Astrocyte of the spinal cord (primary cell): ENCODE measurements around the gene TMC5.
A peak's percentile ranks its signal among the peaks of the same experiment; 100 is the strongest.
"Not testable (repeated sequence)": the region's sequence is repeated elsewhere in the genome, so short reads cannot be mapped to it uniquely, and the experiment has no call there.

Experiments used
- DNase-seq: peaks from one replicate; pipeline ENCODE4 v3.0.0; 2011; ENCODE audit warnings: low read depth, low spot score
- H3K4me3 ChIP-seq: 2 replicates; pipeline ENCODE4 v1.5.1; 2011; ENCODE audit warnings: low read depth, mild to moderate bottlenecking, low read length, moderate library complexity
- in situ Hi-C: cut with HindIII; loops from 2 replicates; pipeline ENCODE4 v1.10.0; 2017; ENCODE audit warnings: low sequenced_read_pairs
- TF ChIP-seq, protein P1 (sequence below): IDR thresholded peaks from 2 replicates; pipeline ENCODE4 v1.5.1; 2012; ENCODE audit warnings: low read depth, mild to moderate bottlenecking, low read length, inconsistent platforms

The TMC5 gene

DNA sequence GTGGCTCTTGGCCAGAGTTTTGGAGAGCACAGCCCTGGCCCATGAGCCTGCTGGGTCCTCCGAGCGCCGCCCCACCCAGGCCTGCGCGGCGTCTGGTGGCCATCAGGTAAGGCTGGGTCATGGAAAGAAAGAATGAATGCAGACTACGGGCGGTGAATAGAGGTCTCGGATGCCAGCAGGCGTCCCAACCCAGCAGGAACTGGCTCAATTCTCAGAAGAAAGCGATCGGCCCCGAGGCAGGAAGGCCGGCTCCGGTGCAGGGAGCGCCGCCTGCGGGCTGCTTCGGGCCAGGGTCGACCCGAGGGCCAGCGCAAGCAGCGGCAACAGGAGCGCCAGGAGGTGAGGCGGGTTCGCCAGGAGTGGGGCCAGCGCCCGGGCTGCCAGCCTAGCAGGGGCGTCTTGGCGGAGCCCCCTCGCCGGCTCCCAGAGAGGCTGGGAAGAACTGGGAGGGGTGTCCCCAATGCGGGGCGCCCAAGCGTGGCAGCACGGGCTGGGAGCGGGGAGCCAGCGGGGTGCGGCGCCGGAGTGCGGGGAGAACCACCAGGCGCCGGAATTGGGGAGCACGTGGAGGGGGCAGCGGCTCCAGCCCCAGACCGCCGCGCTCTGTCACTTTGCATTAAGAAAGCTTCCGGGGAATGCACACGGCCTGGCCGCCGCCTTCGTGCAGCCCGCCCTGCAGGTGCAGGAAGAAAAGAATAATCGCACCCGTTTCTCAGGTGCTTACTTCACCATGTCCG lies 7.1 kb upstream of the TMC5 start:
- in situ Hi-C loops = no loop called here
- no peak overlapping the region for H3K4me3 ChIP-seq
- TF ChIP-seq, protein P1, sequence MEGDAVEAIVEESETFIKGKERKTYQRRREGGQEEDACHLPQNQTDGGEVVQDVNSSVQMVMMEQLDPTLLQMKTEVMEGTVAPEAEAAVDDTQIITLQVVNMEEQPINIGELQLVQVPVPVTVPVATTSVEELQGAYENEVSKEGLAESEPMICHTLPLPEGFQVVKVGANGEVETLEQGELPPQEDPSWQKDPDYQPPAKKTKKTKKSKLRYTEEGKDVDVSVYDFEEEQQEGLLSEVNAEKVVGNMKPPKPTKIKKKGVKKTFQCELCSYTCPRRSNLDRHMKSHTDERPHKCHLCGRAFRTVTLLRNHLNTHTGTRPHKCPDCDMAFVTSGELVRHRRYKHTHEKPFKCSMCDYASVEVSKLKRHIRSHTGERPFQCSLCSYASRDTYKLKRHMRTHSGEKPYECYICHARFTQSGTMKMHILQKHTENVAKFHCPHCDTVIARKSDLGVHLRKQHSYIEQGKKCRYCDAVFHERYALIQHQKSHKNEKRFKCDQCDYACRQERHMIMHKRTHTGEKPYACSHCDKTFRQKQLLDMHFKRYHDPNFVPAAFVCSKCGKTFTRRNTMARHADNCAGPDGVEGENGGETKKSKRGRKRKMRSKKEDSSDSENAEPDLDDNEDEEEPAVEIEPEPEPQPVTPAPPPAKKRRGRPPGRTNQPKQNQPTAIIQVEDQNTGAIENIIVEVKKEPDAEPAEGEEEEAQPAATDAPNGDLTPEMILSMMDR = peak; percentile 21
- DNase-seq = no peak

DNA sequence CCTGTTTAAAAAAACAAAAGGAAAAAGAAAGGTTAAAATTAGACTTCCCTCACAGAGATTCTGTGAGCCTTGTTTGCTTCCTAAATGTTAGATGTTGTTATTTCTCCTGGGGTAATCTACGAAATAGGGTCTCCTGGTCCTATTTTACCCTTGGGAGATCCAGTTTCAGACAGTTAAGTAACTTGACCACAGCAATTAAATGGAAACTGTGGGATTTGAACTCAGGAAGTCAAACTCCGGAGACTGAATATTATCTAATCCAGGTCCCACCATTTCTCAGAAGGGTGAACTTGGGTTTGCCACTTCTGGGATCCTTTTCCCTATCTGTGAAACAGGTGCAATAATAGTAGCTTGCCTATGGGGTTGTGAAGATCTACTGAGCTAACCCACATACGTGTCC lies 6.4 kb upstream of the TMC5 start:
- in situ Hi-C loops = no loop called here
- TF ChIP-seq, protein P1 = no peak
- H3K4me3 ChIP-seq = no peak overlapping the region
- DNase-seq = no peak

DNA sequence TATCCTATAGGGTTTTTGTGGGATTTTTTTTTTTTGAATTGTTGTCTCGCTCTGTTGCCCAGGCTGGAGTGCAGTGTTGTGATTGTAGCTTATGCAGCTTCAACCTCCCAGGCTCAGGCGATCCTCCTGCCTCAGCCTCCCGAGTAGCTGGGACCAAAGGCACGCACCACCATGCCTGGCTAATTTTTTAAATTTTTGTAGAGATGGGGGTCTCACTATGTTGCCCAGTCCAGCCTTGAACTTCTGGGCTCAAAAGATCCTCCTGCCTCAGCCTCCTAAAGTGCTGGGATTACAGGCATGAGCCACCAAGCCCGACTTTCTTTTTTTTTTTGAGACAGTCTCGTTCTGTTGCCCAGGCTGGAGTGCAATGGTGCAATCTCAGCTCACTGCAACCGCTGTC lies 5.6 kb upstream of the TMC5 start:
- DNase-seq, H3K4me3 ChIP-seq, in situ Hi-C loops: not testable (repeated sequence)

DNA sequence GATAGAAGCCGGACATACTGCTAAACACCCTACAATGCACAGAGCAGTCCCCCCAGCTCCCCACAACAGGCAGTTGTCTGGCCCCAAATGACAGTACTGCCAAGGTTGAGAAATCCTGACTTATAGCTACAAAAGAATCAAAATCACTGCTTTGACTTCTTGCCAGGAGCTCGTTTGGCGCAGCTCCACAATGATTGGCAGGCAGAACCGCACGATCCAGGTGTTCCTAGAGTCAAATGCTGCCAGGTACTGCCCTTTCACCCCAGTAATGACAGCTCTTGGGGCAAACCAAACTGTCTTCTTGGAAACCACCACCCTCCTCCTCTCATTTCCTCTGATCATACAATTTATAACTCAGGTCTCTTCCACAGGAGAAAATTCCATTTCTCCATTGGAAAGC lies 2.2 kb upstream of the TMC5 start:
- in situ Hi-C loops = no loop called here
- DNase-seq = no peak
- TF ChIP-seq, protein P1 = no peak
- H3K4me3 ChIP-seq = no peak overlapping the region

DNA sequence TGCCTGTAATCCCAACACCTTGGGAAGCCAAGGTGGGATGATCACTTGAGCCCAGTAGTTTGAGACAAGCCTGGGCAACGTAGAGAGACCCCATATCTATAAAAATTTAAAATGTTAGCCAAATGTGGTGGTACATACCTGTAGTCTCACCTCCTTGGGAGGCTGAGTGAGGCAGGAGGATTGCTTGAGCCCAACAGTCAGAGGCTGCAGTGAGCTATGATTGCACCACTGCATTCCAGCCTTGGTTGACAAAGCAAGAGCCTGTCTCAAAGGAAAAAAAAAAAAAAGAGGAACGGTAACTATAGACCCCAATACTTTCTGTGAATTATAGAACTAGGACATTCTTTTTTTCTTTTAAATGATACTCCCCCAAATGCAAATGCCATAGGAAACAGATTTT lies 1.8 kb upstream of the TMC5 start:
- TF ChIP-seq, protein P1 = no peak
- in situ Hi-C loops = no loop called here
- DNase-seq = no peak
- no peak overlapping the region for H3K4me3 ChIP-seq

DNA sequence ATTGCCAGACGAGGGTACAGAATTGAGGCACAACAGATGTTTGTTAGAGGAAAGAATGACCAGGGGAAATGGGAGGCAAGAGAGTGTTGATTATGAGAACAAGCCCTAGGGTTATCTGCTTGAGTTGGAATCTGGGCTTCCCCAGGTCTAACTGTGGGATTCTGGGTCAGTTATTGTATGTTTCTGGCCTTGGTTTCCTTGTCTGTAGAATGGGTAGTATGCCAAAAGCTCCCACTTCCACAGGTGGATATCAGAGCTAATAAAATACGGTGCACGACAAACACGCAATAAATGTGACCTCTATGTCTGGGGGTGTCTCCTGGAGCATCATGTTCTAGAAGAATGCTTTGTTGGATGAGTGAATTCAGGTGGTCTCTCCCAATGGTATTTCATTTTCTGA lies 517 bp downstream of the TMC5 start:
- DNase-seq = no peak
- in situ Hi-C loops = no loop called here
- TF ChIP-seq, protein P1 = no peak
- no peak overlapping the region for H3K4me3 ChIP-seq

DNA sequence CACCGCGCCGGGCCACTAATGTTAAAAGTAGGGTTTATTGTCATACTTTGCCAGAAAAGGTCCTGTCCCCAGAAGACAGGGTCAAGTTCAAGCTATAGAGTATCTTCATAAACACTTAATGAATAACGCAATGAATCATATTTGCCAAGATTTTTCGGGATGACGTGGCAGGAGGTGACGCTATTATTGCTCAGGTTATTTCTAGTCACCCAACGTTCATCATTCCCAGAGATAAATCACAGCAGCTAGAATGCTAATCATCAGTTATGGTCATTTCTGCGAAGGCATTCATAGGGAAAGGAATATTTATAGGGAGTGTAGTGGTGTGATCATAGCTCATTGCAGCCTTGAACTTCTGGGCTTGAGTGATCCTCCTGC lies 2.0 kb downstream of the TMC5 start:
- in situ Hi-C loops = no loop called here
- DNase-seq = no peak
- TF ChIP-seq, protein P1 = no peak
- no peak overlapping the region for H3K4me3 ChIP-seq
